Right lung (tissue), 5 donors: ENCODE measurements around the gene MMP11. TPM values are rescaled to one million over a fixed set of nuclear protein-coding genes. Genes with fewer than 3 reads are reported as not detected.

Experiments used
- DNase-seq, 2 donors: peaks; one replicate each; pipeline ENCODE4 v3.0.0-alpha.2; 2013
- polyA plus RNA-seq, 5 donors: library from polyadenylated mRNA; unstranded; fragments of 120-200 nt; gene quantifications; one replicate each; pipeline versions ENCODE4 v1.2.1 to v1.2.3, GENCODE V29; 2013; ENCODE audit warnings: inconsistent platforms in 1 of 5, low replicate concordance in 1 of 5; ENCODE audit not compliant: insufficient read length in 5 of 5, insufficient read depth in 1 of 5

The MMP11 gene
- polyA plus RNA-seq, 5 donors: 7.5 to 12.5 (median 9.4) TPM

- no peak for DNase-seq
Observed at GRCh38 chr22:23800297-23801237, 27.9 kb downstream of the MMP11 start.

- no peak for DNase-seq
Observed at GRCh38 chr22:23801238-23801821, 28.7 kb downstream of the MMP11 start.

- no peak for DNase-seq
Observed at GRCh38 chr22:23801886-23802377, 29.3 kb downstream of the MMP11 start.

- no peak for DNase-seq
Observed at GRCh38 chr22:23803001-23803819, 30.6 kb downstream of the MMP11 start.

- DNase-seq: no peak
Observed at GRCh38 chr22:23804781-23805291, 32.2 kb downstream of the MMP11 start.

GRCh38 chr22:23806837-23807236, 34.2 kb downstream of the MMP11 start:
- DNase-seq: no peak

GRCh38 chr22:23812378-23812777, 39.7 kb downstream of the MMP11 start:
- DNase-seq: no peak

- DNase-seq: no peak
Observed at GRCh38 chr22:23815541-23816155, 43.0 kb downstream of the MMP11 start.

- DNase-seq: no peak
Observed at GRCh38 chr22:23816156-23816976, 43.7 kb downstream of the MMP11 start.

- no peak for DNase-seq
Observed at GRCh38 chr22:23817146-23817545, 44.5 kb downstream of the MMP11 start.

- DNase-seq: no peak
Observed at GRCh38 chr22:23818541-23818940, 45.9 kb downstream of the MMP11 start.

GRCh38 chr22:23820748-23821211, 48.1 kb downstream of the MMP11 start:
- no peak for DNase-seq

- no peak for DNase-seq
Observed at GRCh38 chr22:23822101-23822671, 49.5 kb downstream of the MMP11 start.

- no peak for DNase-seq
Observed at GRCh38 chr22:23823331-23823791, 50.7 kb downstream of the MMP11 start.

GRCh38 chr22:23824476-23825245, 52.0 kb downstream of the MMP11 start:
- no peak for DNase-seq

GRCh38 chr22:23825246-23825905, 52.7 kb downstream of the MMP11 start:
- no peak for DNase-seq

GRCh38 chr22:23826510-23827350, 54.1 kb downstream of the MMP11 start:
- DNase-seq: no peak
